GM23338 (cell line): ENCODE results near the gene KIF15.

Source experiments
- CREB1 ChIP-seq: fragments of 250-450 bp; sonication (Bioruptor Pico); IDR thresholded peaks from 2 replicates; pipeline ENCODE4 v1.5.0; 2020; ENCODE audit warnings: low read depth, mild to moderate bottlenecking, moderate library complexity
- CTCF ChIP-seq, 2 experiments: fragments of 200-600 bp in 1 of 2; sonication (generic) in 1 of 2; conservative IDR thresholded peaks; 2 replicates each; pipeline versions ENCODE4 v1.5.1 to v1.6.1; 2016 to 2017; ENCODE audit warnings: antibody characterized with exemption in 2 of 2, low read depth in 2 of 2, mild to moderate bottlenecking in 2 of 2, moderate library complexity in 1 of 2
- ETS1 ChIP-seq: IDR thresholded peaks from 2 replicates; pipeline ENCODE4 v1.6.1; 2016; ENCODE audit warnings: antibody characterized with exemption
- EZH2 ChIP-seq: fragments of 200-600 bp; sonication (generic); IDR thresholded peaks from one replicate; pipeline ENCODE4 v1.8.0; 2017; ENCODE audit warnings: antibody characterized with exemption, mild to moderate bottlenecking, low read depth; ENCODE audit not compliant: unreplicated experiment
- EZH2phosphoT487 ChIP-seq: fragments of 200-600 bp; sonication (generic); IDR thresholded peaks from one replicate; pipeline ENCODE4 v1.8.1; 2018; ENCODE audit warnings: antibody characterized with exemption; ENCODE audit not compliant: unreplicated experiment
- JUNB ChIP-seq: IDR thresholded peaks from one replicate; pipeline ENCODE4 v1.6.1; 2016; ENCODE audit warnings: antibody characterized with exemption; ENCODE audit not compliant: unreplicated experiment
- NANOG ChIP-seq: IDR thresholded peaks from 2 replicates; pipeline ENCODE4 v1.6.1; 2016; ENCODE audit warnings: antibody characterized with exemption, borderline replicate concordance
- POLR2AphosphoS5 ChIP-seq: IDR thresholded peaks from 2 replicates; pipeline ENCODE4 v1.6.1; 2016; ENCODE audit warnings: antibody characterized with exemption, low read depth
- REST ChIP-seq: IDR thresholded peaks from one replicate; pipeline ENCODE4 v1.6.1; 2018; ENCODE audit warnings: antibody characterized with exemption; ENCODE audit not compliant: unreplicated experiment
- STAT1 ChIP-seq: IDR thresholded peaks from one replicate; pipeline ENCODE4 v1.6.1; 2016; ENCODE audit warnings: antibody characterized with exemption; ENCODE audit not compliant: unreplicated experiment

GRCh38 chr3:44761101-44761423, 532 bp upstream of the KIF15 start:
- TF ChIP-seq POLR2AphosphoS5 (no peak), CTCF (conservative IDR thresholded peaks at IDR 0.05; ENCODE audit: low read depth in 2 of 2) (no peak), EZH2 (no peak), JUNB (no peak), EZH2phosphoT487 (no peak), REST (no peak), ETS1 (no peak), CREB1 (no peak), STAT1 (no peak), NANOG (no peak)
